Activated CD8-positive, alpha-beta T cell treated with anti-CD3 and anti-CD28 coated beads for 36 hours (primary cell): ENCODE data around the gene REV1. TPM values are rescaled to one million over a fixed set of nuclear protein-coding genes. Genes with fewer than 3 reads are reported as not detected.
"Not testable (repeated sequence)": the region's sequence is repeated elsewhere in the genome, so short reads cannot be mapped to it uniquely, and the experiment has no call there.

ENCODE experiments used
- ATAC-seq: fragments of 200-7000 bp; cut with Tn5 transposase; one replicate; pipeline ENCODE4 v1.10.0; 2021; ENCODE audit warnings: mild to moderate bottlenecking, moderate library complexity
- CTCF ChIA-PET: fragments of 350-600 bp; sonication (Branson Sonifier 250); formaldehyde crosslinking; loops from one replicate; lab custom pipeline; 2021; ENCODE audit warnings: antibody characterized with exemption; lab: Charles Lee
- POLR2A ChIA-PET: fragments of 350-600 bp; sonication (Branson Sonifier 250); formaldehyde crosslinking; loops from one replicate; lab custom pipeline; 2021; ENCODE audit warnings: antibody characterized with exemption; lab: Charles Lee
- DNase-seq: peaks from one replicate; pipeline ENCODE4 v3.0.0-alpha.2; 2020
- H3K27ac Mint-ChIP-seq: one replicate; pipeline ENCODE4 v1.8.0; 2021; ENCODE audit warnings: mild to moderate bottlenecking, mixed read lengths
- H3K27me3 Mint-ChIP-seq: one replicate; pipeline ENCODE4 v1.8.0; 2021; ENCODE audit warnings: mixed read lengths
- H3K36me3 Mint-ChIP-seq: one replicate; pipeline ENCODE4 v1.8.0; 2021; ENCODE audit warnings: low read depth, mixed read lengths
- H3K4me1 Mint-ChIP-seq: one replicate; pipeline ENCODE4 v1.8.0; 2021; ENCODE audit warnings: low read depth, mixed read lengths
- H3K4me3 Mint-ChIP-seq: one replicate; pipeline ENCODE4 v1.8.0; 2021; ENCODE audit warnings: mild to moderate bottlenecking, moderate library complexity, mixed read lengths
- H3K9me3 Mint-ChIP-seq: one replicate; pipeline ENCODE4 v1.8.0; 2021; ENCODE audit warnings: mixed read lengths
- intact Hi-C: fragments of 100-400 bp; cut with micrococcal nuclease; formaldehyde crosslinking; loops from one replicate; pipeline ENCODE4 v1.10.0; 2022
- total RNA-seq, 2 experiments: library from RNA; stranded (reverse); gene quantifications; one replicate each; pipeline ENCODE4 v1.2.3, GENCODE V29; 2021
- TF ChIP-seq, protein P1 (sequence below): fragments of 200-600 bp; IDR thresholded peaks from one replicate; pipeline ENCODE4 v1.8.0; 2022; ENCODE audit warnings: antibody characterized with exemption, mild to moderate bottlenecking

REV1 gene
- total RNA-seq, 2 experiments from 2014 or later: 29.2 to 31.1 TPM

DNA sequence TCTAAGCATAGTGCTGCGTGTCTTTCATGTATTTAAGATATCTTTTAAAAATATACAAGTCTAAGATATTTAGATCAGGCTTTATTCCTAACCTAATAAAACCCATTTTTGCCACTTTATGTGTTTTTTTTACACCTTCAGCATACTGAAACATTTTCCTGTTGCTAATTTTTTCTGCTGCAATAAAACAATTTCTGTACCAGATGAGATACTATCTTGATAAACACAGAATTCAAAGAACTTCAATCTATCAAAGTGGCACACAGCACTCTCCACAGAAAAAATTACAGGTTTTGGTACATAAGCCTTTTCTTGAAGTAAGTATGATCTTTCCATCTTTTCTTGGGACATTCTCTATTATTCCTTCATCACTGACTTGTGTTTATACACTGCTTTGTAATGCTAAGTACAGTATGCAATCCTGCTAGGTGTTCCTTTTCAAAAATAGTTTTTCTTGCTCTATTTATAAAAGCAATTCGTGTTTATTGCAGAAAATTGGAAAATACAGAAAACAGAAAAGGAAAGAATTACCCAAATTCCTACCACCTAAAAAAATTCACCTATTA, 16.2 kb downstream of the REV1 start:
- Mint-ChIP-seq H3K4me1 (peaks cover 50% of the 10 kb centered on the region), H3K36me3 (peaks cover 12% of the 10 kb centered on the region), H3K9me3 (peaks cover 5% of the 10 kb centered on the region), H3K4me3 (no peak overlapping the region), H3K27ac (no peak overlapping the region), H3K27me3 (no peaks in the 10 kb centered on the region)
- POLR2A ChIA-PET: interaction anchor here (1.5 kb wide), 1 partner anchor 10 kb away, joined by 3 read pairs; no protein-coding TSS in a partner anchor
- TF ChIP-seq, protein P1, sequence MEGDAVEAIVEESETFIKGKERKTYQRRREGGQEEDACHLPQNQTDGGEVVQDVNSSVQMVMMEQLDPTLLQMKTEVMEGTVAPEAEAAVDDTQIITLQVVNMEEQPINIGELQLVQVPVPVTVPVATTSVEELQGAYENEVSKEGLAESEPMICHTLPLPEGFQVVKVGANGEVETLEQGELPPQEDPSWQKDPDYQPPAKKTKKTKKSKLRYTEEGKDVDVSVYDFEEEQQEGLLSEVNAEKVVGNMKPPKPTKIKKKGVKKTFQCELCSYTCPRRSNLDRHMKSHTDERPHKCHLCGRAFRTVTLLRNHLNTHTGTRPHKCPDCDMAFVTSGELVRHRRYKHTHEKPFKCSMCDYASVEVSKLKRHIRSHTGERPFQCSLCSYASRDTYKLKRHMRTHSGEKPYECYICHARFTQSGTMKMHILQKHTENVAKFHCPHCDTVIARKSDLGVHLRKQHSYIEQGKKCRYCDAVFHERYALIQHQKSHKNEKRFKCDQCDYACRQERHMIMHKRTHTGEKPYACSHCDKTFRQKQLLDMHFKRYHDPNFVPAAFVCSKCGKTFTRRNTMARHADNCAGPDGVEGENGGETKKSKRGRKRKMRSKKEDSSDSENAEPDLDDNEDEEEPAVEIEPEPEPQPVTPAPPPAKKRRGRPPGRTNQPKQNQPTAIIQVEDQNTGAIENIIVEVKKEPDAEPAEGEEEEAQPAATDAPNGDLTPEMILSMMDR: no peak
- intact Hi-C loops: no loop called here
- no peak for DNase-seq
- no peak for ATAC-seq
- CTCF ChIA-PET: no interaction called here

GRCh38 chr2:99472600-99472960, 17.2 kb downstream of the REV1 start:
- Mint-ChIP-seq H3K27ac (no peak overlapping the region), H3K36me3 (peaks cover 9% of the 10 kb centered on the region), H3K4me3 (no peak overlapping the region), H3K27me3 (no peaks in the 10 kb centered on the region), H3K9me3 (peaks cover 5% of the 10 kb centered on the region), H3K4me1 (peaks cover 47% of the 10 kb centered on the region)
- TF ChIP-seq, protein P1: no peak
- intact Hi-C loops: no loop called here
- ChIA-PET POLR2A (no interaction called here), CTCF (no interaction called here)
- ATAC-seq: no peak
- no peak for DNase-seq

DNA sequence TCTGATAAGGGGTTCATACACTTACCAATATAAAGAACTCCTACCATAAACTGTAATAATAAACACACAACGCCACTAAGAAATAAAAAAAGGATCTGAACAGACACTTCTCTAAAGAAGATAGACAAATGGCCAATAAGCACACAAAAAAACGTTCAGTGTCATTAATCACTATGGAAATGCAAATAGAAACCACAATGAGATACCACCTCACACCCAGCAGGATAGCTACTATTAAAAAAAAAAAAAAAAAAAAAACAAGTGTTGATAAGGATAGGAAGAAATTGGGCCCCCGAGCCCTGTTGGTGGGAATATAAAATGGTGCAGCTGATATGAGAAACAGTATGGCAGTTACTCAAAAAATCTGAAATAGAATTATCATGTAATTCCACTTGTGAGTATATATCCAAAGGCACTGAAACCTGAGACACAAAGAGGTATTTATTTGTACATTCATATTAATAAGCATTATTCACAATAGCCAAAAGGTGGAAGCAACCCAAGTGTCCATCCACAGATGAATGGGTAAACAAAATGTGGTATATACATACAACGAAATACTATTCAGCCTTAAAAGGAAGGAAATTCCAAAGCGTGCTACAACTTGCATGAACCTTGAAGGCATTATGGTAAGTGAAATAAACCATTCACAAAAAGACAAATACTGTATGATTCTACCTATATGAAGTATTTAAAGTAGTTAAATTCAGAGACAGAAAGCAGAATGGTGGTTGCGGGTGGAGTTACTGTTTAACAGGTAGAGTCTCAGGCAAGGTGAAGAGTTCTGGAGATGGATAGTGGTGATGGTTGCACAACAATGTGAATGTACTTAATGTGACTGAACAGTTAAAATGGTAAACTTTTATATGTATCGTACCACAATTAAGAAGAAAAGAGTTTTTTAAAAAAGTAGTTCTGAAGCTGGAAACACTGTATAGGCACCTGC, 17.9 kb downstream of the REV1 start:
- CTCF ChIA-PET: no interaction called here

DNA sequence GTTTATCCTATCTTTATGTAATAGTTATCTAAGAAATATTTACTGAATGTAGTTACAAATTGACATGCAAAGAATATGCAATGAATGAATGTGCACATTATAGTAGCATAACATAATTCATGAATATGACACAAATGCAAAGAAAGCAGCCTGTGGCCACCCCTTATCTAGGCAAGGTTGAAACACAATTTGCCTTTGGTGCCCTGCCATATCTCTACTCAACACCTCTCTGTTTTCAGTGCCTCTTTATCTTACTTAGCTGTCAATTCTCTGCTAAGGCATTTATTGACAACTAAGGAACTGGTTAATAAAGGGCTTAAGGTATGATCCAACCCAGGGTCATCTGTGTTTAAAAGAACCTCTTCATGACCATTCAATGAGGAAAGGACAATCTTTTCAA, 18.9 kb downstream of the REV1 start:
- no peak for DNase-seq
- intact Hi-C loops: no loop called here
- POLR2A ChIA-PET: no interaction called here
- TF ChIP-seq, protein P1: no peak
- peaks cover 9% of the 10 kb centered on the region for H3K36me3 Mint-ChIP-seq
- no peak for ATAC-seq
- H3K4me3 Mint-ChIP-seq: no peak overlapping the region
- no peak overlapping the region for H3K27ac Mint-ChIP-seq
- CTCF ChIA-PET: no interaction called here
- H3K27me3 Mint-ChIP-seq: no peaks in the 10 kb centered on the region
- peaks cover 40% of the 10 kb centered on the region for H3K4me1 Mint-ChIP-seq
- H3K9me3 Mint-ChIP-seq: peaks cover 5% of the 10 kb centered on the region

More for the DNA sequence above, 17.9 kb downstream of the REV1 start:
- ATAC-seq (no peak), DNase-seq (no peak)
- POLR2A ChIA-PET: no interaction called here
- H3K27ac Mint-ChIP-seq: no peak overlapping the region
- no peak overlapping the region for H3K4me3 Mint-ChIP-seq
- peaks cover 5% of the 10 kb centered on the region for H3K9me3 Mint-ChIP-seq
- peaks cover 9% of the 10 kb centered on the region for H3K36me3 Mint-ChIP-seq
- peaks cover 42% of the 10 kb centered on the region for H3K4me1 Mint-ChIP-seq
- no peaks in the 10 kb centered on the region for H3K27me3 Mint-ChIP-seq
- TF ChIP-seq, protein P1: no peak
- intact Hi-C loops: no loop called here

- ATAC-seq, H3K27me3 Mint-ChIP-seq, H3K4me3 Mint-ChIP-seq, POLR2A ChIA-PET, intact Hi-C loops, H3K9me3 Mint-ChIP-seq, H3K27ac Mint-ChIP-seq, H3K36me3 Mint-ChIP-seq, DNase-seq, CTCF ChIA-PET: not testable (repeated sequence)
- peaks cover 40% of the 10 kb centered on the region for H3K4me1 Mint-ChIP-seq
Measured at GRCh38 chr2:99470459-99470858, 19.4 kb downstream of the REV1 start.
